Measurements from ENCODE around the gene DNAH9.

The DNAH9 gene

DNA sequence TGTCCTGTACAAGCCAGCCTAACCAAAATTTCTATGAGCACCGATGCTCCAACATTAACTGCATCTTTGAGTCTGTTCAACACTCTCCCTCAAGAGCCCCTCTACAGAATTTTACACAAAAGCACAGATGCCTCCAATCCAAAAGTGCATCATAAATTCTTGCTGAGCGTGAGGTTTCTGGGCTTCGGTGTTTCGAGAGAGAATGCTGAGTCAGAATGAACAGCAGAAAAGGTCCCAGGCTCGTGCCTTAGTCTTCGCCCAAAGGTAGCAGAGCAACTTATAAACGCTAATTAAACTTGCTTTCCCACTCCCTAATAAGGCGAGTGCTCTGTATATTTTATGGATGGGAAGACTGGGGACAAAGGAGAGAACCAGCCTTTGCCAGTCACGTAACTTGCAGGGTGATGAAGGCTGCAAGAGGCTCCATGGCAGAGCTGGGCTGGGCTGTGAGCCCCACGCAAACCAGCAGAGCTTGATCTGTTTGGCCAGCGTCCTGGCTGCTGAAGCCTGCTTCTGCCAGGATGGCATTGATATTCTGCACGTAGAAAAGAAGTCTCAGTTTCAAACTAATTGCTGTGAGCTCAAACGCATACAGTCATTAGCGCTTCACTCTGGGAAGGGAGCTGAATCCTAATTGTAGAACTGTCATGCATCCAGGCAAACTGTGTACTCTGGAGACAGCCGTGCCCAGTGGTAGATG is 138.5 kb downstream of the DNAH9 start:
- peaks cover 7% of the 10 kb centered on the region for H3K9me3 Mint-ChIP-seq
- no peak overlapping the region for H3K27ac Mint-ChIP-seq
- no peaks in the 10 kb centered on the region for H3K27me3 Mint-ChIP-seq
- no peaks in the 10 kb centered on the region for H3K36me3 Mint-ChIP-seq (ENCODE audit: low read depth)
- no peak for DNase-seq
- no peak overlapping the region for H3K4me3 Mint-ChIP-seq
- ATAC-seq: no peak
- no peaks in the 10 kb centered on the region for H3K4me1 Mint-ChIP-seq

DNA sequence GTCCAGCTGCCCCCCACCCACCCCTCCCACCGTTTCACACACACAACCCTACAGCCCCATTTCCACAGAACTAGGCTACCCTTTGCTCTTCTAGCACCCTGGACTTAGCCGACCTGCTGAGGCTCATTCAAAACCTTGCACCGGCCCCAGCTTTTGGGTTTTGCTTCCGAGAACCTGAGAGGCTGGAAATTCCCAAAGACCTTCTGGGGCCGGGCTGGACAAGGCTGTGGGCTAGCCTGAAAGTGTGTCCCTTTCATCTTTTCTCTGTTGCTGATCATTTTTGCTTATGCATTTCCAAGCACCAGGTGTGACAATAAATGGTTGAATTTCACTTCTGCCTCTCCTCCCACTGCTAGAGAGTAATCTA is 139.0 kb downstream of the DNAH9 start:
- no peaks in the 10 kb centered on the region for H3K27me3 Mint-ChIP-seq
- no peak overlapping the region for H3K27ac Mint-ChIP-seq
- H3K4me1 Mint-ChIP-seq: no peaks in the 10 kb centered on the region
- peaks cover 6% of the 10 kb centered on the region for H3K9me3 Mint-ChIP-seq
- H3K36me3 Mint-ChIP-seq (ENCODE audit: low read depth): no peaks in the 10 kb centered on the region
- no peak for ATAC-seq
- no peak overlapping the region for H3K4me3 Mint-ChIP-seq
- DNase-seq: no peak

DNA sequence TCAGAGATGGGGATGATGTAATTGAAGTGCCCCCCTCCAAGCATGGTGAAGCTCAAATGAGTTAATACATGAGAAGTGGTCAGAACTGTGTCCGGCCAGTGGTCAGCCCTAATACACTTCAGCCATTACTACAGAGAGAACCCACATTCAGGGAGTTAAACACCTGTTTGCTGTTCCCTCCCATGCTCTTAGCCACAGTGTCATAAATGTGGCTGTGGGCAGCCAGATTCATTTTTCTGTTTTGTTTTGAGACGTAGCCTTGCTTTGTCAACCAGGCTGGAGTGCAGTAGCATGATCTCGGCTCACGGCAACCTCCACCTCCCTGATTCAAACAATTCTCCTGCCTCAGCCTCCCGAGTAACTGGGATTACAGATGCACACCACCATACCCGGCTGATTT is 139.9 kb downstream of the DNAH9 start:
- no peaks in the 10 kb centered on the region for H3K36me3 Mint-ChIP-seq (ENCODE audit: low read depth)
- DNase-seq: no peak
- H3K4me3 Mint-ChIP-seq: no peak overlapping the region
- no peaks in the 10 kb centered on the region for H3K9me3 Mint-ChIP-seq
- no peak overlapping the region for H3K27ac Mint-ChIP-seq
- no peaks in the 10 kb centered on the region for H3K27me3 Mint-ChIP-seq
- ATAC-seq: no peak
- H3K4me1 Mint-ChIP-seq: no peaks in the 10 kb centered on the region

DNA sequence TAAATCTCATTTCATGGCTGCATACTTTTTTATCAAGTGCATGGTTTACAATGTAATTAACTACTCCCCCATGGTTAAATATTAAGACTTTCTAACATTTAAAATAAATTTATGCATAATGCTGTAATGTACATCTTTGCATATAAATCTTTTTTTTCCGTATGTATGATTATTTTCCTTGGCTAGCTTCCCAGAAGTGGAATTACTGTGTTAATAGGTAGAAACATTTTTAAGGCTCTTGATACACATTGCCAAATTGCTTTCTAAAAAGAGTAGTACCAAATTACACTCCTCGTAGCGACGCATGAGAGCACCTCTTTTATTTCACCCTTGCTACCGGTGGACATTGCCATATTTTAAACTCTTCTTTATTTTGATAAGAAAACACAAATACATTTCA is 141.1 kb downstream of the DNAH9 start:
- H3K4me3 Mint-ChIP-seq: no peak overlapping the region
- no peak for ATAC-seq
- no peaks in the 10 kb centered on the region for H3K36me3 Mint-ChIP-seq (ENCODE audit: low read depth)

DNA sequence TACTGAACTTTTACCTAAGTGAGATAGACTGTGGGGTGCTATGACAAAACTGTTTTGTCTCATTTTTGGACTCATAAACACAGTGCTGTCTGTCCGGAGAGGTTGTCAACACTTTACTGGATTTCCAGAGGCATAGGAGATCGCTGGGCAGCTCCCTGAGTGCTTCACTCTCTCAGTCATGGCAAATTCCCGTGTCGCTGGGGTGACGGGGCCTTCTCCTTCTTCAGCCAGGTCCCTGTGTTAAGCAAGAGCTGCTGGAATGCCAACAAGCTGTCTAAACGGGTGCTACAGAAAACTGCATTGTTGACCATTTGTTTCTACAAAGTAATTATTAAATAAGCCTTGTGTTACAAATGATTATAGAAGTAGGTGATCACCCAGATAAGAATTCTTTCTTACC is 141.6 kb downstream of the DNAH9 start:
- no peak overlapping the region for H3K27ac Mint-ChIP-seq
- no peak overlapping the region for H3K4me3 Mint-ChIP-seq
- H3K4me1 Mint-ChIP-seq: no peaks in the 10 kb centered on the region
- peaks cover 2% of the 10 kb centered on the region for H3K27me3 Mint-ChIP-seq
- no peaks in the 10 kb centered on the region for H3K36me3 Mint-ChIP-seq (ENCODE audit: low read depth)
- no peak for ATAC-seq
- peaks cover 6% of the 10 kb centered on the region for H3K9me3 Mint-ChIP-seq
- no peak for DNase-seq

More for the DNA sequence above, 141.1 kb downstream of the DNAH9 start:
- Mint-ChIP-seq H3K9me3 (peaks cover 2% of the 10 kb centered on the region), H3K27ac (no peak overlapping the region), H3K4me1 (no peaks in the 10 kb centered on the region), H3K27me3 (peaks cover 1% of the 10 kb centered on the region)
- no peak for DNase-seq

DNA sequence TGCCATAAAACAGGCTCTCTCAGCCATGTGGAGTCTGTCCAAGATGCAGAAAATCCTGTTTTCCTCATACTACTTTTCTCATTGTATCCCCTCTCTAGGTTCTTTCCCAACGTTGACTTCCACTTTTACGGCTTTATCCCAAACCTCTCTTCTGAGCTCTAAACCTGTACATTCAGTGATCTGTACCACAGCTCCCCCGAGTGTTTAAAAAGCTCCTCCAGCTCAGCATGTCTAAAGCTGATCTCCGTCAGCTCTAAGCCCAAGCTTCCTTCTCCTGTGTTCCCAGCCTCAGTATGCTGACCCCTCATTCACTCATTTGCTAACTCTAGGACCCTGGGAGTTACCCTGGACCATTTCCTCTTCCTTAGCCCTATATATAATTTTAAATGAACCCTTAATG is 144.6 kb downstream of the DNAH9 start:
- Mint-ChIP-seq H3K27ac (no peak overlapping the region), H3K4me1 (no peaks in the 10 kb centered on the region), H3K27me3 (peaks cover 3% of the 10 kb centered on the region), H3K4me3 (no peak overlapping the region), H3K9me3 (peaks cover 15% of the 10 kb centered on the region), H3K36me3 (ENCODE audit: low read depth) (no peaks in the 10 kb centered on the region)
- no peak for DNase-seq
- no peak for ATAC-seq

DNA sequence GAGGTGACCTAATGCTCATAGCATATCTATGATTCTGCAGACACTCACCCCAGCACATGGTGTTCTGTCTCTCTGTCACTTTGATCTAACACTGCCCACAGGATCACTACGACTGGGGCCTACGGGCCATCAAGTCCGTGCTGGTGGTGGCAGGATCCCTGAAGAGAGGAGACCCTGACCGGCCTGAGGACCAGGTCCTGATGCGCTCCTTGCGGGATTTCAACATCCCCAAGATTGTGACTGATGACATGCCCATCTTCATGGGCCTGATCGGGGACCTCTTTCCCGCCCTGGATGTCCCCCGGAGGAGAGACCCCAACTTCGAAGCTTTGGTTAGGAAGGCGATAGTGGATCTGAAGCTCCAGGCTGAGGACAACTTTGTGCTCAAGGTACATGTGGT is 146.4 kb downstream of the DNAH9 start:
- Mint-ChIP-seq H3K9me3 (peaks cover 15% of the 10 kb centered on the region), H3K4me3 (no peak overlapping the region), H3K36me3 (ENCODE audit: low read depth) (no peaks in the 10 kb centered on the region), H3K4me1 (no peaks in the 10 kb centered on the region), H3K27me3 (peaks cover 3% of the 10 kb centered on the region), H3K27ac (no peak overlapping the region)
- no peak for DNase-seq
- ATAC-seq: no peak

DNA sequence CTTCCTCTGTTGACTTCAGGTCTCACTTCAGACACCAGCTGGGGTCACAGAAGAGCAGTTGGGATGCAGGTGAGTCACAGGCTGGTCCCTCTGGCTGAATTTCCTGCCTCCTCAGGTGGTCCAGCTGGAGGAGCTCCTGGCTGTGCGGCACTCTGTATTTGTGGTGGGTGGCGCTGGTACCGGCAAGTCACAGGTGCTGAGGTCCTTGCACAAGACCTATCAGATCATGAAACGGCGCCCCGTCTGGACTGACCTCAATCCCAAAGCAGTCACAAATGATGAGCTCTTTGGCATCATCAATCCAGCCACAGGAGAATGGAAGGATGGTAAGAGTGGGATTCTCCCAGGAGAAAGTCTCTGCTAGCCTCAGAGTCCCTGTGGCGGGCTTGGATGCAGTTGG is 149.2 kb downstream of the DNAH9 start:
- Mint-ChIP-seq H3K4me3 (no peak overlapping the region), H3K27ac (no peak overlapping the region), H3K4me1 (no peaks in the 10 kb centered on the region), H3K36me3 (ENCODE audit: low read depth) (no peaks in the 10 kb centered on the region), H3K27me3 (peaks cover 3% of the 10 kb centered on the region), H3K9me3 (peaks cover 19% of the 10 kb centered on the region)
- ATAC-seq (no peak), DNase-seq (no peak)

DNA sequence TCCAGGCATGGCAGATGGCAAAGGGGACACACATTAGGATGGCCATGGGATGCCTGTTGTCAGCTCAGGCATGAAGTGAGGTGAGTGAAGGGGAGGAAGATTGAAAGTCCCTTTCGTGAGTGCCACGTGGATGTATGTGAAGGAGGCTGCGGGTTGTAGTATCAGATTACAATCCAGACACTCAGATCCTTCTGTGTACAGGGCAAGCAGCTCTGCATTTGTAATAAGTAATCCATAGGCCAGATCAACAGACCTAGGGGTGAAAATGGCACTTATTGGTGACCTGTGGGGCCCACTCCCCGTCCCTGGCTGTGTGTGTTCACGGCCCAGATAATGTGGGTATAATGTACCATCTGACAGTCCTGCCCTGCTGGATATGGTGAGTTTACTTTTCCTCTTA is 159.5 kb downstream of the DNAH9 start:
- Mint-ChIP-seq H3K4me3 (no peak overlapping the region), H3K36me3 (ENCODE audit: low read depth) (no peaks in the 10 kb centered on the region), H3K27me3 (no peaks in the 10 kb centered on the region), H3K27ac (no peak overlapping the region), H3K9me3 (peaks cover 16% of the 10 kb centered on the region), H3K4me1 (no peaks in the 10 kb centered on the region)
- no peak for ATAC-seq
- DNase-seq: no peak

DNA sequence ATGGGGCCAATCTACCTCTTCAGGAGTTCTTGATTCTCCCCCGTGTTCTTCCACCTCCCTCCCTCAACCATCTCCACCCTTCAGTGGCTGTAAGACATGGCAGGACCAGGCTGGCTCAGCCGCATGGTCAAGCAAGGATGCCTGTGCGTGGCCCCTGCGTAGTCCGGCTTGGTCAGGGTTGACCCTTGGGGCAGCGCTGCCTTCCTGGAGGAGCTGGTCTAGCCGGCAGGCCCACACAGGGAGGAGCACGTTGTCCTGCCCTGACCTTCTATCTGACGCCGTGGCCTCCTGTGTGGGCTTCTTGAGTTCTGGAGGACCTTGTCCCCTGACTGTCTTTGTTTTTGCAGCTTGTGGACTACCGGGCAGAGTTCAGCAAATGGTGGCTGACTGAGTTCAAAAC is 169.8 kb downstream of the DNAH9 start:
- DNase-seq (no peak), ATAC-seq (no peak)

DNA sequence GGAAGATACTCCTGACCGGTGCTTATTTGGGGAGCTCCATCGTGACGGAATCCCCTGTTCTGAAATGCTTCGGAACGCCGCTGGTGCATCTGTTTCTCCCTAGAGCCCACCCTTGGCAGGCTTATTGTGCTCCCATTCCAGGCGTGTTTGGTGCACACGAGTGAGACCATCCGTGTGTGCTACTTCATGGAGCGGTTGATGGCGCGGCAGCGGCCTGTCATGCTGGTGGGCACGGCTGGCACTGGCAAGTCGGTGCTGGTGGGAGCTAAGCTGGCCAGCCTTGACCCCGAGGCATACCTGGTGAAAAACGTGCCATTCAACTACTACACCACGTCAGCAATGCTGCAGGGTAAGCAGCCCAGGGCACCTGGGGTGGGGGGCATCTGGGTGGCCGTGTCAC is 170.7 kb downstream of the DNAH9 start:
- no peaks in the 10 kb centered on the region for H3K27me3 Mint-ChIP-seq
- no peaks in the 10 kb centered on the region for H3K36me3 Mint-ChIP-seq (ENCODE audit: low read depth)
- H3K4me3 Mint-ChIP-seq: no peak overlapping the region

More for the DNA sequence above, 169.8 kb downstream of the DNAH9 start:
- Mint-ChIP-seq H3K36me3 (ENCODE audit: low read depth) (no peaks in the 10 kb centered on the region), H3K27ac (no peak overlapping the region), H3K9me3 (no peaks in the 10 kb centered on the region), H3K4me1 (no peaks in the 10 kb centered on the region), H3K4me3 (no peak overlapping the region), H3K27me3 (no peaks in the 10 kb centered on the region)

DNA sequence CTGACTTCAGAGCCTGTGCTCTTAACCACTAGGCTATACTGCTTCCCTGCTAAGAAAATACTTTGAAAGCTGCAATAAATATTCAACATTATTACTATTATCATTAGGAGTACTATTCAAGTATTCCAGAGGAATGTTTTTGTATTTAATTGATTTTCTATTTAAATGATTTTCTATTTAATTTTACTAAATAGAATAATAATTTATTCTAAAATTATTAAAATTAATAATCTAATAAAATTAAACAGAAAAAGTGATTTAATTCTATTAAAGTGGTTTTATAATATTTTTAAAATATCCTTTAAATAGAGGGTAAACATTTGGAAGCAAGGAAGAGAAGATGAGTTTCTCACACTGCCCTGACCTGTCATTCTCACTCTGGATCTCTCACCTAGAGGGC is 173.8 kb downstream of the DNAH9 start:
- H3K4me1 Mint-ChIP-seq: no peaks in the 10 kb centered on the region
- no peak for ATAC-seq
- no peaks in the 10 kb centered on the region for H3K36me3 Mint-ChIP-seq (ENCODE audit: low read depth)
- H3K9me3 Mint-ChIP-seq: no peaks in the 10 kb centered on the region
- peaks cover 2% of the 10 kb centered on the region for H3K27me3 Mint-ChIP-seq
- H3K4me3 Mint-ChIP-seq: no peak overlapping the region
- H3K27ac Mint-ChIP-seq: no peak overlapping the region
- DNase-seq: no peak

More for the DNA sequence above, 170.7 kb downstream of the DNAH9 start:
- Mint-ChIP-seq H3K4me1 (no peaks in the 10 kb centered on the region), H3K27ac (no peak overlapping the region), H3K9me3 (no peaks in the 10 kb centered on the region)
- no peak for ATAC-seq
- no peak for DNase-seq

DNA sequence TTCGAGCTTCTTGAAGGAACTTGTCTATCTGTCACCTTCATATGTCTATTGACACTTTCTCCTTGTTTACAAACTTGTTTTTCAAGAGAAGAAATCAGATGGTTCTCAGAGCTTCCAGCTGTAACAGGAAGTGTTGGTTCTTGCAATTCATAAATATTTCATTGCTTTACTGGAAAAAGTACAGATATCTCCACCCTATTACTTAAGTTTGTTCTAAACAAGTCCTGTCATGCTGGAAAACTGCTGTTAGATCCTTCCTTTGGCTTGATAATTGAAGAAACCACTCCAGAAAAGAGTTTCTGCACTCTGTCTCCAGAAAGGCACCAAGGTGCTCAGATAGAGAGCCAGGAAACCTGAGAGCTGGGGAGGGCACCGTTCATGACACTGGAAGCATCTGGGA is 181.6 kb downstream of the DNAH9 start:
- no peak overlapping the region for H3K4me3 Mint-ChIP-seq
- DNase-seq (no peak), ATAC-seq (no peak)
- H3K36me3 Mint-ChIP-seq (ENCODE audit: low read depth): no peaks in the 10 kb centered on the region
- H3K27me3 Mint-ChIP-seq: peaks cover 2% of the 10 kb centered on the region
- peaks cover 9% of the 10 kb centered on the region for H3K9me3 Mint-ChIP-seq
- H3K4me1 Mint-ChIP-seq: no peaks in the 10 kb centered on the region
- no peak overlapping the region for H3K27ac Mint-ChIP-seq

DNA sequence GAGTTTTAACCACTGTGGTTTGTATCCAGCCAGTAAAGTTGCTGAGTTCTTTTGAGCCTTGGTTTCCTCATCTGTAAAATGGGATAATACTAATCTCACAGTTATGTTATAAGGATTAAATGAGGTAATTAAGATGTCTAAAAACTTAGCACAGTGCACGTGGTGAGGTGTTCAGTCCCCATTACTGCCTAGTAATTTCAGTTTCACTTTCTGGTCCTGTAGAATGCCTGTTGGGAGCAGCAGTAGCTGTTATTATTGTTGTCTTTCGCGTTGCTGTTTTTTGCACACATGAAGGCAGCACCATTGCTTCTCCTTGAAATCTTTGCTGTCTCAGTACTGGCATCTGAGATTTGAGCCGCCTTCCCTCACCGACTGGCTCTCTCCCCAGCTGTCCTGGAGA is 182.4 kb downstream of the DNAH9 start:
- ATAC-seq (no peak), DNase-seq (no peak)
- Mint-ChIP-seq H3K27me3 (no peaks in the 10 kb centered on the region), H3K4me3 (no peak overlapping the region), H3K27ac (no peak overlapping the region), H3K9me3 (peaks cover 9% of the 10 kb centered on the region), H3K4me1 (no peaks in the 10 kb centered on the region), H3K36me3 (ENCODE audit: low read depth) (no peaks in the 10 kb centered on the region)

DNA sequence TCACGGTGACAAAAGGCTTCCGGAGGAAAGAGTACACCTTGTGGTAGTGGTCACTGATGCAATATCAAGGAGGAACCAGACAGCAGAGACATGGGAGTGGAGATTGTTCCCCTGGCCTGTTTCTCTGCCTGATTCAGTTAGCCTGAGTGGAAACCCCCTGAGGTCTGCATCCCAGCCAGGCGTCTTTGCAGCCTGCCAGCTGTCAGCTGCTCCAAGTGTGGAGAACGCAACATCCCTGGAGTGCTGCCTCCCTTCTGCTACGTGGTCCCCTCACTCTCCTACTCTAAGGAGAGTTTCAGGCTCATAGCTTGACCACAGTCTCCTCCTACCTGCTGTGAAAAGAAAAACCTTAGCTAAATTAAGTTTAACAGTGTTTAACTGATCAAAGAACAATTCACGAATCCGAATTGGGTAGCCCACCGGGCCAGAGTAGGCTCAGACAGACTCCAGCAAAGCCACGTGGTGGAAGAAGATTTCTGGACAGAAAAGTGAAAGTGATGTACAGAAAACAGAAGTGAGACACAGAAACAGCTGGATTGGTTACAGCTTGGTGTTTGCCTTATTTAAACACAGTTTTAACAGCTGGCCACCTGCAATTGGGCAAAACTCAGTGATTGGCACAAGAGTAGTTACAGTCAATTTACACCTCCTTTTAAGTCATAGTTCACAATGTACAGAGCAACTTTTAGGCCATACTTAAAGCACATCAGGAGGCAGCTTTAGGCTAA is 188.6 kb downstream of the DNAH9 start:
- Mint-ChIP-seq H3K4me3 (no peak overlapping the region), H3K27ac (no peak overlapping the region), H3K4me1 (no peaks in the 10 kb centered on the region), H3K27me3 (no peaks in the 10 kb centered on the region), H3K36me3 (ENCODE audit: low read depth) (no peaks in the 10 kb centered on the region), H3K9me3 (peaks cover 9% of the 10 kb centered on the region)
- DNase-seq (no peak), ATAC-seq (no peak)
